GM12878 (cell line): Measurements from ENCODE around the gene RAD51B. TPM values are rescaled to one million over a fixed set of nuclear protein-coding genes. Genes with fewer than 3 reads are reported as not detected.

Source experiments
- ATAC-seq: fragments of 200-7000 bp; cut with Tn5 transposase; 3 replicates; pipeline ENCODE4 v1.9.1; 2020; ENCODE audit warnings: mild to moderate bottlenecking, moderate library complexity
- BruUV-seq: library from RNA; stranded (reverse); fragments of 400-500 nt; replicated peaks from 2 replicates; lab custom pipeline; 2021; lab: Mats Ljungman, UMichigan
- CTCF ChIA-PET: fragments of 300-600 bp; sonication (Branson Sonifier 250); formaldehyde crosslinking; extraction: SDS; loops from one replicate; lab custom pipeline; 2021; ENCODE audit warnings: inconsistent platforms; lab: Yijun Ruan, JAX
- POLR2A ChIA-PET: fragments of 350-600 bp; formaldehyde crosslinking; extraction: SDS; loops from one replicate; lab custom pipeline; 2021; ENCODE audit warnings: inconsistent platforms; lab: Charles Lee
- RAD21 ChIA-PET: fragments of 300-600 bp; sonication (Branson Sonifier 250); formaldehyde crosslinking; loops from one replicate; lab custom pipeline; 2023; ENCODE audit warnings: antibody characterized with exemption; ENCODE audit not compliant: unreplicated experiment; lab: Charles Lee
- SMC1A ChIA-PET: fragments of 300-600 bp; sonication (Branson Sonifier 250); formaldehyde crosslinking; loops from one replicate; lab custom pipeline; 2023; ENCODE audit not compliant: unreplicated experiment, uncharacterized antibody; lab: Charles Lee
- DNase-seq: peaks from one replicate; pipeline ENCODE4 v3.0.0-alpha.2; 2011; ENCODE audit warnings: low read depth, low spot score
- FAIRE-seq: peaks from 3 replicates; lab custom pipeline; 2011; peaks lifted over from hg19 to GRCh38; lab: Jason Lieb, UNC
- H2AFZ ChIP-seq: 2 replicates; pipeline ENCODE4 v1.6.0; 2011; ENCODE audit warnings: low read depth, low read length, control low read depth; ENCODE audit not compliant: control insufficient read depth
- H3K27ac ChIP-seq: 2 replicates; pipeline ENCODE4 v1.5.1; 2011; ENCODE audit warnings: control low read depth; ENCODE audit not compliant: control insufficient read depth, insufficient read depth
- H3K27me3 ChIP-seq, 2 experiments: replicated peaks in 1 of 2; 2 replicates each; pipeline versions ENCODE4 v1.6.0 to v1.6.1; 2011; ENCODE audit warnings: low read length in 1 of 2; ENCODE audit not compliant: control insufficient read depth in 2 of 2, insufficient read depth in 2 of 2
- H3K36me3 ChIP-seq, 2 experiments: 2 replicates each; pipeline ENCODE4 v1.5.1; 2011; ENCODE audit warnings: low read length in 1 of 2; ENCODE audit not compliant: control insufficient read depth in 2 of 2, insufficient read depth in 2 of 2
- H3K4me1 ChIP-seq: 2 replicates; pipeline ENCODE4 v1.6.1; 2011; ENCODE audit warnings: mild to moderate bottlenecking, low read length, moderate library complexity, mixed read lengths; ENCODE audit not compliant: control insufficient read depth, insufficient read depth
- H3K4me2 ChIP-seq: 2 replicates; pipeline ENCODE4 v1.6.0; 2011; ENCODE audit warnings: control low read depth; ENCODE audit not compliant: control insufficient read depth, insufficient read depth
- H3K4me3 ChIP-seq: fragments of 200-600 bp; sonication (generic); 2 replicates; pipeline ENCODE4 v1.5.1; 2016
- H3K79me2 ChIP-seq: 2 replicates; pipeline ENCODE4 v1.6.0; 2011; ENCODE audit warnings: low read length; ENCODE audit not compliant: control insufficient read depth, insufficient read depth
- H3K9ac ChIP-seq: 2 replicates; pipeline ENCODE4 v1.8.0; 2011; ENCODE audit warnings: low read length, control low read depth, mixed read lengths; ENCODE audit not compliant: control insufficient read depth, insufficient read depth
- H3K9me3 ChIP-seq: replicated peaks from 3 replicates; pipeline ENCODE4 v1.5.1; 2011; ENCODE audit warnings: mild to moderate bottlenecking, low read length; ENCODE audit not compliant: control insufficient read depth, insufficient read depth
- H4K20me1 ChIP-seq: 2 replicates; pipeline ENCODE4 v1.6.0; 2011; ENCODE audit not compliant: control insufficient read depth, insufficient read depth
- BACH1 ChIP-seq: fragments of 450-650 bp; IDR thresholded peaks from 2 replicates; pipeline ENCODE4 v1.6.1; 2017; ENCODE audit warnings: mild to moderate bottlenecking, borderline replicate concordance
- CREM ChIP-seq: IDR thresholded peaks from 2 replicates; pipeline ENCODE4 v1.6.1; 2014; ENCODE audit warnings: antibody characterized with exemption, low read depth
- EGR1 ChIP-seq, 2 experiments: IDR thresholded peaks; 1 replicate in 1 of 2; 2 replicates in 1 of 2; pipeline ENCODE4 v1.6.1; 2011 to 2012; ENCODE audit warnings: low read depth in 2 of 2, low read length in 2 of 2, borderline replicate concordance in 1 of 2, mild to moderate bottlenecking in 1 of 2, moderate library complexity in 1 of 2
- ESRRA ChIP-seq: IDR thresholded peaks from 2 replicates; pipeline ENCODE4 v1.6.1; 2012; ENCODE audit warnings: mild to moderate bottlenecking, low read length, improper control_type of control experiment
- MEF2B ChIP-seq: fragments of 450-650 bp; IDR thresholded peaks from 2 replicates; pipeline ENCODE4 v1.6.1; 2018; ENCODE audit warnings: mild to moderate bottlenecking, moderate library complexity; ENCODE audit not compliant: partially characterized antibody, poor library complexity, severe bottlenecking
- MYC ChIP-seq: IDR thresholded peaks from 2 replicates; pipeline ENCODE4 v1.6.1; 2011; ENCODE audit warnings: mild to moderate bottlenecking, low read length, moderate library complexity, inconsistent platforms; ENCODE audit not compliant: insufficient read depth, insufficient replicate concordance, insufficient read length, severe bottlenecking
- NRF1 ChIP-seq: conservative IDR thresholded peaks from 2 replicates; pipeline ENCODE4 v1.6.1; 2011; ENCODE audit warnings: mild to moderate bottlenecking, low read depth, low read length, improper control_type of control experiment
- RUNX3 ChIP-seq: IDR thresholded peaks from 2 replicates; pipeline ENCODE4 v1.6.1; 2012; ENCODE audit warnings: low read length, inconsistent platforms
- SRF ChIP-seq, 2 experiments: IDR thresholded peaks; 2 replicates each; pipeline ENCODE4 v1.6.1; 2011; ENCODE audit warnings: low read depth in 2 of 2, low read length in 2 of 2, mild to moderate bottlenecking in 1 of 2, moderate library complexity in 1 of 2
- TCF3 ChIP-seq: IDR thresholded peaks from 2 replicates; pipeline ENCODE4 v1.6.1; 2012; ENCODE audit warnings: low read depth, mild to moderate bottlenecking, low read length, borderline replicate concordance; ENCODE audit not compliant: insufficient read depth
- WRNIP1 ChIP-seq: IDR thresholded peaks from 2 replicates; pipeline ENCODE4 v1.6.1; 2011; ENCODE audit warnings: low read depth, low read length, improper control_type of control experiment, borderline replicate concordance
- WGBS: methylation state at CpG from one replicate; pipeline ENCODE4 v1.1.6; 2016; ENCODE audit warnings: low lambda C conversion rate; ENCODE audit not compliant: insufficient replicate concordance, insufficient coverage; ENCODE audit errors: missing lambda C conversion rate; 5-methylcytosine and 5-hydroxymethylcytosine counted together
- in situ Hi-C: fragments of 300-500 bp; cut with MboI; formaldehyde crosslinking; loops from 9 replicates; pipeline ENCODE4 v1.14.3; 2018; ENCODE audit warnings: mixed read lengths
- intact Hi-C: fragments of 100-400 bp; cut with micrococcal nuclease; formaldehyde crosslinking; loops from one replicate; pipeline ENCODE4 v1.14.2; 2022; ENCODE audit not compliant: unreplicated experiment
- polyA plus RNA-seq, 11 experiments: library from polyadenylated mRNA; depleted of rRNA in 4 of 11; unstranded in 6 of 11; stranded (reverse) in 5 of 11; fragments of >200 nt; fragmentation: Nextera tagmentation in 4 of 11; fragmentation: Illumina TruSeq in 1 of 11; extraction: Ambion mirVana in 4 of 11; extraction: Trizol in 1 of 11; gene quantifications; 1 replicate in 1 of 11; 2 replicates in 10 of 11; pipeline versions ENCODE4 v1.2.1 to v1.2.3, GENCODE V29; 2011 to 2016; ENCODE audit warnings: inconsistent platforms in 2 of 11, missing spikeins in 2 of 11, low read depth in 1 of 11
- total RNA-seq, 4 experiments: library from RNA; depleted of rRNA in 3 of 4; stranded (reverse); fragments of >200 nt in 3 of 4; fragmentation: Illumina TruSeq in 1 of 4; extraction: Trizol in 1 of 4; gene quantifications; 2 replicates each; pipeline versions ENCODE4 v1.2.1 to v1.2.3, GENCODE V29; 2013 to 2021
- TF ChIP-seq, protein P1 (sequence below): IDR thresholded peaks from 2 replicates; pipeline ENCODE4 v1.6.1; 2012; ENCODE audit warnings: low read depth, low read length, improper control_type of control experiment
- TF ChIP-seq, protein P2 (sequence below): fragments of 450-650 bp; IDR thresholded peaks from 2 replicates; pipeline ENCODE4 v1.6.1; 2017; ENCODE audit warnings: mild to moderate bottlenecking, moderate library complexity
- TF ChIP-seq, protein P3 (sequence below): fragments of 450-650 bp; IDR thresholded peaks from 2 replicates; pipeline ENCODE4 v1.6.1; 2017; ENCODE audit warnings: borderline replicate concordance

RAD51B gene
- total and polyA plus RNA-seq, 10 of the 15 experiments (the other 5 are each of a cell fraction or from before 2014, with no cell fraction given): 9.8 to 26.8 (median 21.3) TPM

DNA sequence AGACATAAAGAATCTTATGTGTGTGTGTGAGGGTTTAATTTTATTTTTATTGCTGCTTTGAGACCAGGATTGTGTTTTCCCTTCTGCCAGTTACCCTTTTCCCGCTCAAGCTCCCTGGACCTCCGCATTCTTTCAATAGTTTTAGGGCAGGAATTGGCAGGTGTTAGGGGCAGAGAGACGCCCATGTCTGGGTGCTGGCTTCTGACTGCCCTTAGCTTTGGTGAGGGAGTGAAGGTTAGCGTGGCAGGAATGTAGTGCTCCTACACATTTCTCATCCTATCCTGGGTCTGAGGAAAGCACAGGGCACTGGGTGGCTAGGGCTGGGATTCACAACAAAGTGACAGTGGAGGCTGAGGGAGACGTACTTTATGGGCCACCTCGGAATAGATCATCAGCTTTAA lies 545.2 kb downstream of the RAD51B start (continued):
- TF ChIP-seq NRF1: no peak

DNA sequence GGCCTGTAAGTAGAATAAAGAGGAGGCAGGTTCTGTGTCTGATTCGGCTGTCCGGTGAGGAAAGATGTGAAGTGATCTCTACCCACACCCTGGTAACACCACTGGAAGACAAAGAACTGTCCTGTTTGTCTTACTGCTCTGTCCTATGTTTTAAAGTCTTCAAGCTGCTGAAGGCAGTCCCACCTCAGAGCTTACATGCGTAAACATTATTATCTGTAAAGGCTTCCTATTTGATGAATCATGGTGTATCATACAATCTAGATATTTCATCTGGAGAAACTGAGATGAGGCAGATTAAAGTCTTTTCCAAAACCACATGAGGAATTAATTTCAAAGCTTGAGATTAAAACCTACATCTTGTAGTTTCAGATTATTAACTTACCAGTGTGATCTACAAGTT lies 545.6 kb downstream of the RAD51B start:
- Histone ChIP-seq H3K9ac (no peak overlapping the region), H3K4me3 (no peak overlapping the region), H2AFZ (no peak overlapping the region), H3K79me2 (no peaks in the 10 kb centered on the region), H3K27ac (no peak overlapping the region), H3K4me1 (peaks cover 48% of the 10 kb centered on the region), H3K4me2 (no peak overlapping the region), H3K9me3 (no peaks in the 10 kb centered on the region; the same call in 2 of the 3 replicates), H3K27me3 (no peaks in the 10 kb centered on the region), H3K36me3 (no peaks in the 10 kb centered on the region), H4K20me1 (no peaks in the 10 kb centered on the region)
- intact Hi-C loops: loop anchor here (5.0 kb wide), 1 partner anchor 38 kb away; no protein-coding TSS in a partner anchor
- ChIA-PET RAD21 (interaction anchor here (0.8 to 15.0 kb wide), 4 partner anchors 16 to 80 kb away, joined by 3 to 194 read pairs (median 44); no protein-coding TSS in a partner anchor), SMC1A (interaction anchor here (0.6 to 11.9 kb wide), 10 partner anchors 9 to 424 kb away, joined by 3 to 114 read pairs (median 6); no protein-coding TSS in a partner anchor), CTCF (interaction anchor here (1.1 to 1.4 kb wide), 2 partner anchors 10 to 118 kb away, joined by 4 read pairs; no protein-coding TSS in a partner anchor), POLR2A (interaction anchor here (1.2 to 2.1 kb wide), 2 partner anchors 10 to 12 kb away, joined by 4 to 5 read pairs; no protein-coding TSS in a partner anchor)
- FAIRE-seq (no peak), ATAC-seq (no peak), DNase-seq (no peak)
- BruUV-seq: no TSS peak
- 95% methylated on average over 3 of the region's 3 CpGs for WGBS
- in situ Hi-C loops: no loop called here
- TF ChIP-seq ESRRA: no peak
- TF ChIP-seq SRF (IDR thresholded peaks at IDR 0.05; ENCODE audit: low read depth in 2 of 2, low read length in 2 of 2): no peak
- TF ChIP-seq TCF3: no peak
- no peak for TF ChIP-seq CREM
- TF ChIP-seq BACH1: no peak
- TF ChIP-seq MEF2B: no peak
- TF ChIP-seq, protein P1, sequence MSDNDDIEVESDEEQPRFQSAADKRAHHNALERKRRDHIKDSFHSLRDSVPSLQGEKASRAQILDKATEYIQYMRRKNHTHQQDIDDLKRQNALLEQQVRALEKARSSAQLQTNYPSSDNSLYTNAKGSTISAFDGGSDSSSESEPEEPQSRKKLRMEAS: no peak
- TF ChIP-seq RUNX3: no peak
- TF ChIP-seq MYC: no peak
- TF ChIP-seq, protein P2, sequence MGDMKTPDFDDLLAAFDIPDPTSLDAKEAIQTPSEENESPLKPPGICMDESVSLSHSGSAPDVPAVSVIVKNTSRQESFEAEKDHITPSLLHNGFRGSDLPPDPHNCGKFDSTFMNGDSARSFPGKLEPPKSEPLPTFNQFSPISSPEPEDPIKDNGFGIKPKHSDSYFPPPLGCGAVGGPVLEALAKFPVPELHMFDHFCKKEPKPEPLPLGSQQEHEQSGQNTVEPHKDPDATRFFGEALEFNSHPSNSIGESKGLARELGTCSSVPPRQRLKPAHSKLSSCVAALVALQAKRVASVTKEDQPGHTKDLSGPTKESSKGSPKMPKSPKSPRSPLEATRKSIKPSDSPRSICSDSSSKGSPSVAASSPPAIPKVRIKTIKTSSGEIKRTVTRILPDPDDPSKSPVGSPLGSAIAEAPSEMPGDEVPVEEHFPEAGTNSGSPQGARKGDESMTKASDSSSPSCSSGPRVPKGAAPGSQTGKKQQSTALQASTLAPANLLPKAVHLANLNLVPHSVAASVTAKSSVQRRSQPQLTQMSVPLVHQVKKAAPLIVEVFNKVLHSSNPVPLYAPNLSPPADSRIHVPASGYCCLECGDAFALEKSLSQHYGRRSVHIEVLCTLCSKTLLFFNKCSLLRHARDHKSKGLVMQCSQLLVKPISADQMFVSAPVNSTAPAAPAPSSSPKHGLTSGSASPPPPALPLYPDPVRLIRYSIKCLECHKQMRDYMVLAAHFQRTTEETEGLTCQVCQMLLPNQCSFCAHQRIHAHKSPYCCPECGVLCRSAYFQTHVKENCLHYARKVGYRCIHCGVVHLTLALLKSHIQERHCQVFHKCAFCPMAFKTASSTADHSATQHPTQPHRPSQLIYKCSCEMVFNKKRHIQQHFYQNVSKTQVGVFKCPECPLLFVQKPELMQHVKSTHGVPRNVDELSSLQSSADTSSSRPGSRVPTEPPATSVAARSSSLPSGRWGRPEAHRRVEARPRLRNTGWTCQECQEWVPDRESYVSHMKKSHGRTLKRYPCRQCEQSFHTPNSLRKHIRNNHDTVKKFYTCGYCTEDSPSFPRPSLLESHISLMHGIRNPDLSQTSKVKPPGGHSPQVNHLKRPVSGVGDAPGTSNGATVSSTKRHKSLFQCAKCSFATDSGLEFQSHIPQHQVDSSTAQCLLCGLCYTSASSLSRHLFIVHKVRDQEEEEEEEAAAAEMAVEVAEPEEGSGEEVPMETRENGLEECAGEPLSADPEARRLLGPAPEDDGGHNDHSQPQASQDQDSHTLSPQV: no peak
- TF ChIP-seq, protein P3, sequence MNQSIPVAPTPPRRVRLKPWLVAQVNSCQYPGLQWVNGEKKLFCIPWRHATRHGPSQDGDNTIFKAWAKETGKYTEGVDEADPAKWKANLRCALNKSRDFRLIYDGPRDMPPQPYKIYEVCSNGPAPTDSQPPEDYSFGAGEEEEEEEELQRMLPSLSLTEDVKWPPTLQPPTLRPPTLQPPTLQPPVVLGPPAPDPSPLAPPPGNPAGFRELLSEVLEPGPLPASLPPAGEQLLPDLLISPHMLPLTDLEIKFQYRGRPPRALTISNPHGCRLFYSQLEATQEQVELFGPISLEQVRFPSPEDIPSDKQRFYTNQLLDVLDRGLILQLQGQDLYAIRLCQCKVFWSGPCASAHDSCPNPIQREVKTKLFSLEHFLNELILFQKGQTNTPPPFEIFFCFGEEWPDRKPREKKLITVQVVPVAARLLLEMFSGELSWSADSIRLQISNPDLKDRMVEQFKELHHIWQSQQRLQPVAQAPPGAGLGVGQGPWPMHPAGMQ: no peak
- TF ChIP-seq EGR1 (IDR thresholded peaks at IDR 0.05; ENCODE audit: borderline replicate concordance in 1 of 2, low read depth in 2 of 2, low read length in 2 of 2): no peak
- no peak for TF ChIP-seq WRNIP1
